HepG2 (cell line): ENCODE results near the gene ACOT8. TPM values are rescaled to one million over a fixed set of nuclear protein-coding genes. Genes with fewer than 3 reads are reported as not detected.

ENCODE experiments used
- BRD4 ChIP-seq: sonication (generic); formaldehyde crosslinking; IDR thresholded peaks from 2 replicates; pipeline ENCODE4 v1.4.0; 2020; ENCODE audit warnings: missing genetic modification reagents
- DZIP1 ChIP-seq: sonication (generic); formaldehyde crosslinking; IDR thresholded peaks from 2 replicates; pipeline ENCODE4 v1.5.0; 2020; ENCODE audit warnings: mild to moderate bottlenecking, missing genetic modification reagents
- HNF4G ChIP-seq, 2 experiments: sonication (generic) in 1 of 2; formaldehyde crosslinking in 1 of 2; IDR thresholded peaks; 2 replicates each; pipeline versions ENCODE4 v1.4.0 to v1.6.1; 2011 to 2020; ENCODE audit warnings: borderline replicate concordance in 2 of 2, low read depth in 2 of 2, mild to moderate bottlenecking in 2 of 2, low read length in 1 of 2, missing genetic modification reagents in 1 of 2, moderate library complexity in 1 of 2
- NFATC3 ChIP-seq: sonication (generic); formaldehyde crosslinking; IDR thresholded peaks from 2 replicates; pipeline ENCODE4 v1.5.1; 2020; ENCODE audit warnings: mild to moderate bottlenecking, missing genetic modification reagents
- PAF1 ChIP-seq: IDR thresholded peaks from 2 replicates; pipeline ENCODE4 v1.6.1; 2016; ENCODE audit warnings: missing genetic modification reagents, missing compliant biosample characterization
- PAWR ChIP-seq: sonication (generic); formaldehyde crosslinking; IDR thresholded peaks from 2 replicates; pipeline ENCODE4 v1.4.0; 2020; ENCODE audit warnings: missing genetic modification reagents, mild to moderate bottlenecking, borderline replicate concordance
- SMYD3 ChIP-seq: sonication (generic); formaldehyde crosslinking; IDR thresholded peaks from 2 replicates; pipeline ENCODE4 v1.8.1; 2023; ENCODE audit warnings: mild to moderate bottlenecking, missing genetic modification reagents
- ZNF333 ChIP-seq: sonication (generic); formaldehyde crosslinking; IDR thresholded peaks from 2 replicates; pipeline ENCODE4 v1.4.0; 2020; ENCODE audit warnings: mild to moderate bottlenecking, missing genetic modification reagents, borderline replicate concordance
- ZNF572 ChIP-seq: sonication (generic); formaldehyde crosslinking; IDR thresholded peaks from 2 replicates; pipeline ENCODE4 v1.5.1; 2020; ENCODE audit warnings: mild to moderate bottlenecking, missing genetic modification reagents
- ZNF777 ChIP-seq: sonication (generic); formaldehyde crosslinking; IDR thresholded peaks from 2 replicates; pipeline ENCODE4 v1.4.0; 2020; ENCODE audit warnings: missing genetic modification reagents
- ZNF800 ChIP-seq: sonication (generic); formaldehyde crosslinking; IDR thresholded peaks from 2 replicates; pipeline ENCODE4 v1.4.0; 2020; ENCODE audit warnings: missing genetic modification reagents
- polyA plus RNA-seq, 8 experiments: library from polyadenylated mRNA; depleted of rRNA in 3 of 8; stranded (reverse) in 7 of 8; unstranded in 1 of 8; fragments of >200 nt; fragmentation: Illumina TruSeq in 4 of 8; extraction: Trizol in 4 of 8; gene quantifications; 2 replicates each; pipeline versions ENCODE4 v1.2.1 to v1.2.3, GENCODE V29; 2011 to 2016; ENCODE audit warnings: low read depth in 4 of 8, missing spikeins in 1 of 8, mixed read lengths in 1 of 8; ENCODE audit not compliant: insufficient read depth in 1 of 8
- total RNA-seq, 5 experiments: library from RNA; depleted of rRNA; stranded (reverse); fragments of >200 nt; fragmentation: Illumina TruSeq; extraction: Trizol; gene quantifications; 2 replicates each; pipeline ENCODE4 v1.2.3, GENCODE V29; 2016; ENCODE audit warnings: low read depth in 1 of 5
- TF ChIP-seq, protein P1 (sequence below): sonication (generic); formaldehyde crosslinking; IDR thresholded peaks from 2 replicates; pipeline ENCODE4 v1.5.1; 2020; ENCODE audit warnings: mild to moderate bottlenecking, missing genetic modification reagents, moderate library complexity
- TF ChIP-seq, protein P2 (sequence below): sonication (generic); formaldehyde crosslinking; IDR thresholded peaks from 2 replicates; pipeline ENCODE4 v1.9.0; 2021; ENCODE audit warnings: mild to moderate bottlenecking, missing genetic modification reagents

Gene ACOT8
- total and polyA plus RNA-seq, 2 of the 13 experiments (the other 11 are each of a cell fraction or from before 2014, with no cell fraction given), result 31.4 to 45.5 TPM

DNA sequence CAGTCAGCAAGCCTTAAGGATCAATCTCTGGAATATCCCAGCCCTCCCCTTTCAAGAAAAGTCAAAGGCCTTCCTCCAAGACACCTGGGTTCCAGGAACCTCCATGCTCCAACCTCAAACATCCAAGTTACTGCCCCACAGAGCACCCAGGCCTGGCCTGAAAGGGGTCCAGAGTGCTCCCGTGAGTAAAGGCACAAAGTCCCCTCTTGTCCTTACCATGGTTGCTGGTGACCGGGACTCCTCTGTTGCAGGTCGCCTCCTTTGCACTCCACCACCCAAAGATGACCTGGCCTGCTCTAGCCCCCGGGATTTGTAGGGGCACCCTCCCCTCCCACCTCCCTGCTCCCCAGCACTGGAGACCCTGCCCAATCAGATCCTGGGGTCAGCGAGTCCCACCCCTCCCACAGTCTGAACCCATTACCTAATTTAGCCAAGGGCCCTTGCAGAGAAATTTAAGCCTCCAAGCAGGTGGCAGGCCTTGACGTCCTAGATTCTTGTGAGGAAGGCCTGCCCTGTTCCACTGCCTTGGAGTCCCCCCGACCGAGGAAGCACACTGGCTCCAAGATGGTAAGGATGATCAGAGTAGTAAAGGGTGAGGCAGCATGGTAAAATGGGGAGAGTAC is 30.1 kb downstream of the ACOT8 start, which contains the start of gene TNNC2 (continued):
- TF ChIP-seq, protein P1, sequence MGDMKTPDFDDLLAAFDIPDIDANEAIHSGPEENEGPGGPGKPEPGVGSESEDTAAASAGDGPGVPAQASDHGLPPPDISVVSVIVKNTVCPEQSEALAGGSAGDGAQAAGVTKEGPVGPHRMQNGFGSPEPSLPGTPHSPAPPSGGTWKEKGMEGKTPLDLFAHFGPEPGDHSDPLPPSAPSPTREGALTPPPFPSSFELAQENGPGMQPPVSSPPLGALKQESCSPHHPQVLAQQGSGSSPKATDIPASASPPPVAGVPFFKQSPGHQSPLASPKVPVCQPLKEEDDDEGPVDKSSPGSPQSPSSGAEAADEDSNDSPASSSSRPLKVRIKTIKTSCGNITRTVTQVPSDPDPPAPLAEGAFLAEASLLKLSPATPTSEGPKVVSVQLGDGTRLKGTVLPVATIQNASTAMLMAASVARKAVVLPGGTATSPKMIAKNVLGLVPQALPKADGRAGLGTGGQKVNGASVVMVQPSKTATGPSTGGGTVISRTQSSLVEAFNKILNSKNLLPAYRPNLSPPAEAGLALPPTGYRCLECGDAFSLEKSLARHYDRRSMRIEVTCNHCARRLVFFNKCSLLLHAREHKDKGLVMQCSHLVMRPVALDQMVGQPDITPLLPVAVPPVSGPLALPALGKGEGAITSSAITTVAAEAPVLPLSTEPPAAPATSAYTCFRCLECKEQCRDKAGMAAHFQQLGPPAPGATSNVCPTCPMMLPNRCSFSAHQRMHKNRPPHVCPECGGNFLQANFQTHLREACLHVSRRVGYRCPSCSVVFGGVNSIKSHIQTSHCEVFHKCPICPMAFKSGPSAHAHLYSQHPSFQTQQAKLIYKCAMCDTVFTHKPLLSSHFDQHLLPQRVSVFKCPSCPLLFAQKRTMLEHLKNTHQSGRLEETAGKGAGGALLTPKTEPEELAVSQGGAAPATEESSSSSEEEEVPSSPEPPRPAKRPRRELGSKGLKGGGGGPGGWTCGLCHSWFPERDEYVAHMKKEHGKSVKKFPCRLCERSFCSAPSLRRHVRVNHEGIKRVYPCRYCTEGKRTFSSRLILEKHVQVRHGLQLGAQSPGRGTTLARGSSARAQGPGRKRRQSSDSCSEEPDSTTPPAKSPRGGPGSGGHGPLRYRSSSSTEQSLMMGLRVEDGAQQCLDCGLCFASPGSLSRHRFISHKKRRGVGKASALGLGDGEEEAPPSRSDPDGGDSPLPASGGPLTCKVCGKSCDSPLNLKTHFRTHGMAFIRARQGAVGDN (CRISPR knock-in tag), result peak; percentile 71
- TF ChIP-seq PAF1 (no peak), ZNF777 (no peak), NFATC3 (CRISPR knock-in tag) (no peak), HNF4G (IDR thresholded peaks at IDR 0.05; ENCODE audit: borderline replicate concordance, low read depth, low read length) (peak; percentile 64; the same call in 1 of the 2 replicates), HNF4G (CRISPR knock-in tag; IDR thresholded peaks at IDR 0.05; ENCODE audit: borderline replicate concordance, low read depth) (no peak), PAWR (no peak), DZIP1 (CRISPR knock-in tag) (no peak), ZNF333 (CRISPR knock-in tag) (0 out of 2 replicates have a peak, but pooled peaks have one; percentile 34), SMYD3 (CRISPR knock-in tag) (no peak), ZNF572 (CRISPR knock-in tag) (no peak), BRD4 (no peak), ZNF800 (CRISPR knock-in tag) (no peak)
- TF ChIP-seq, protein P2, sequence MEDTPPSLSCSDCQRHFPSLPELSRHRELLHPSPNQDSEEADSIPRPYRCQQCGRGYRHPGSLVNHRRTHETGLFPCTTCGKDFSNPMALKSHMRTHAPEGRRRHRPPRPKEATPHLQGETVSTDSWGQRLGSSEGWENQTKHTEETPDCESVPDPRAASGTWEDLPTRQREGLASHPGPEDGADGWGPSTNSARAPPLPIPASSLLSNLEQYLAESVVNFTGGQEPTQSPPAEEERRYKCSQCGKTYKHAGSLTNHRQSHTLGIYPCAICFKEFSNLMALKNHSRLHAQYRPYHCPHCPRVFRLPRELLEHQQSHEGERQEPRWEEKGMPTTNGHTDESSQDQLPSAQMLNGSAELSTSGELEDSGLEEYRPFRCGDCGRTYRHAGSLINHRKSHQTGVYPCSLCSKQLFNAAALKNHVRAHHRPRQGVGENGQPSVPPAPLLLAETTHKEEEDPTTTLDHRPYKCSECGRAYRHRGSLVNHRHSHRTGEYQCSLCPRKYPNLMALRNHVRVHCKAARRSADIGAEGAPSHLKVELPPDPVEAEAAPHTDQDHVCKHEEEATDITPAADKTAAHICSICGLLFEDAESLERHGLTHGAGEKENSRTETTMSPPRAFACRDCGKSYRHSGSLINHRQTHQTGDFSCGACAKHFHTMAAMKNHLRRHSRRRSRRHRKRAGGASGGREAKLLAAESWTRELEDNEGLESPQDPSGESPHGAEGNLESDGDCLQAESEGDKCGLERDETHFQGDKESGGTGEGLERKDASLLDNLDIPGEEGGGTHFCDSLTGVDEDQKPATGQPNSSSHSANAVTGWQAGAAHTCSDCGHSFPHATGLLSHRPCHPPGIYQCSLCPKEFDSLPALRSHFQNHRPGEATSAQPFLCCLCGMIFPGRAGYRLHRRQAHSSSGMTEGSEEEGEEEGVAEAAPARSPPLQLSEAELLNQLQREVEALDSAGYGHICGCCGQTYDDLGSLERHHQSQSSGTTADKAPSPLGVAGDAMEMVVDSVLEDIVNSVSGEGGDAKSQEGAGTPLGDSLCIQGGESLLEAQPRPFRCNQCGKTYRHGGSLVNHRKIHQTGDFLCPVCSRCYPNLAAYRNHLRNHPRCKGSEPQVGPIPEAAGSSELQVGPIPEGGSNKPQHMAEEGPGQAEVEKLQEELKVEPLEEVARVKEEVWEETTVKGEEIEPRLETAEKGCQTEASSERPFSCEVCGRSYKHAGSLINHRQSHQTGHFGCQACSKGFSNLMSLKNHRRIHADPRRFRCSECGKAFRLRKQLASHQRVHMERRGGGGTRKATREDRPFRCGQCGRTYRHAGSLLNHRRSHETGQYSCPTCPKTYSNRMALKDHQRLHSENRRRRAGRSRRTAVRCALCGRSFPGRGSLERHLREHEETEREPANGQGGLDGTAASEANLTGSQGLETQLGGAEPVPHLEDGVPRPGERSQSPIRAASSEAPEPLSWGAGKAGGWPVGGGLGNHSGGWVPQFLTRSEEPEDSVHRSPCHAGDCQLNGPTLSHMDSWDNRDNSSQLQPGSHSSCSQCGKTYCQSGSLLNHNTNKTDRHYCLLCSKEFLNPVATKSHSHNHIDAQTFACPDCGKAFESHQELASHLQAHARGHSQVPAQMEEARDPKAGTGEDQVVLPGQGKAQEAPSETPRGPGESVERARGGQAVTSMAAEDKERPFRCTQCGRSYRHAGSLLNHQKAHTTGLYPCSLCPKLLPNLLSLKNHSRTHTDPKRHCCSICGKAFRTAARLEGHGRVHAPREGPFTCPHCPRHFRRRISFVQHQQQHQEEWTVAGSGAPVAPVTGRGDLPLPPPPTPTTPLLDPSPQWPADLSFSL, result no peak
